CD4-positive, alpha-beta T cell treated with Interleukin-2 at 100 ng/mL for 4 hours (primary cell): ENCODE data around the gene COG6.
A peak's percentile ranks its signal among the peaks of the same experiment; 100 is the strongest.

Experiments used
- DNase-seq: peaks from one replicate; pipeline ENCODE4 v3.0.0-alpha.2; 2020; ENCODE audit warnings: low spot score

COG6 gene

GRCh38 chr13:39682310-39682709 lies 26.8 kb downstream of the COG6 start:
- DNase-seq, result no peak

DNA sequence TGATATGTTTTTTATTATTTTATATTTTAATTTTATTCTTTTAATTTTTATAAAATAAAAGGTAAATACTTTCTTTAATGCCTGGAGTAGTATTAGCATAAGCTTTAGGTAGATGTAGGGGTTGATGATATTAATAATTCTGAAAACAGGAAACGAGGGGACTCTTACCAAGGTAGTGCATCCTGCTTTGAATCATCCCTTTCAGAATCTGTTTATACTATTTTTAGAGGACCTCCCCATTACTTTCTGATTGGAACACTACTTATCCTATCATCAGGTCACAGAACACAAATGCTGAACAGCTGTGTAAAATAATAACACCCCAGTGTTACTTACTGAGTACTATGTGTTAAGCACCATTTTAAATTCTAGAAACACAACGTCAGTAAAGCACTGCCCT lies 27.3 kb downstream of the COG6 start:
- no peak for DNase-seq

GRCh38 chr13:39684531-39685137 lies 29.2 kb downstream of the COG6 start:
- peak; percentile 31 for DNase-seq

GRCh38 chr13:39685652-39686051 lies 30.2 kb downstream of the COG6 start:
- DNase-seq, result no peak

DNA sequence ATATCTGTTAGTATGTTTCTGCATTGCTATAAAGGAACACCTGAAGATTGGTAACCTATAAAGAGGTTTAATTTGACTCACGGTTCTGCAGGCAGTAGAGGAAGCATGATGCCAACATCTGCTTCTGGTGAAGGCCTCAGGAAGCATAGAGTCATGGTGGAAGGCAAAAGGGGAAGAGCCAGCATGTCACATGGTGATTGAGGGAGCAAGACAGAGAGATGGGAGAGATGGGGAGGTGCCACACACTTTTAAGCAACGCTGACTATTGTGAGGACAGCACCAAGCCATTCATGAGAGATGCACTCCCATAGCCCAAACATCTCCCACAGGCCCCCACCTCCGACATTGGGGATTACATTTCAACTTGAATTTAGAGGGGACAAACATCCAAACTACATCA lies 32.8 kb downstream of the COG6 start:
- no peak for DNase-seq

- DNase-seq, result no peak
Measured at GRCh38 chr13:39688699-39689405, 33.4 kb downstream of the COG6 start.

DNA sequence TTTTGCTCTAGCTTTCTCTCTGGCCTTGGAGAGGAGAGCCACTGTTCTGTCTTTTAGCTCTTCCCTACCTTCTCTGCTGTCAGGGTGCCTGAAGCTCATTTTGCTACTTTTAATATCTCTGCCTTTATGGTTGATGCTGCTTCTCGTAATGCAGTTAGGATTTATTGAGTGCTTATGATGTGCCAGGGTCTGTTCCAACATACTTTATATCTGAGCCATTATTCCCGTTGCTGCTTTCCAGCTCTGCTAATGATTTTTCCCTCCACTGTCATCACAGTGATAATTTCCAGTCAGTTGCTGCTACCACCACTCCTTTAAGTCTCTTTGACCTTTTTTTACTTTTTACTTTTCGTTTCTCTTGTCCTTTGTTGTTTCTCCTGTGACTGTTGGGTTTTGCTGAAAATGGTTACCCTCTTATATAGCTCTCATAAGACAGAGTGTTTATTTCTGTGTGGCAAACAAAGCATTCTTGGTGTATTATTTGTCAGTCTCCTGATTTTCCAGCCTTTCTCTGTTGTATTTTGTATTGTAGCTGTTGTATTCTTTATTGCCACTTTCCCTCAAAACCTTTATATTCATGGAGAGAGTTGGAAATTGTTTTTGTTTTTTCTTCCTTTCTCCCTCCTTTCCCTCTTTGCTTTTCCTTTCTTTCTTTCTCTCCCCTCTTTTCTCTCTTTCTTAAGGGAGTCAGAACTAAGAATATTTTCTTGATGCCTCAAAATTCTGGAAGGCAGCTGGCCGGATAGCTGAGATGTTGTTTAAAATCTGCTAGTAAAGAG lies 37.4 kb downstream of the COG6 start:
- DNase-seq, result no peak

DNA sequence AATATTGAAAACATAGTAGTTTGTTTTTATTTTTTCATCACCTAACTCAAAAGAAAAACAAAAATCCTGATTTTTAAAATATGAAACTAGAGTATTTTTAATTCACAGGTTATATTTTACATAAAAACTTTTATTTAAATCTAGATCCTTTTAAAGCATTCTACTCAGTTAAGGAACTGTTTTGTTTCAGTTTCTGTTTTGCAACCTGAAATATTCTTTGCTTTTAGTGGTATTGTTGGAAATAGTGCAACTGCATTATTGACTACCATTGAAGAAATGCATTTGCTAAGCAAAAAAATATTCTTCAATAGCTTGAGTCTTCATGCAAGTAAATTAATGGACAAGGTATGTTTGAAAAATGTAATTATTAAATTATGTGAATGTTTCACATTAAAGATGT lies 43.8 kb downstream of the COG6 start:
- no peak for DNase-seq

DNA sequence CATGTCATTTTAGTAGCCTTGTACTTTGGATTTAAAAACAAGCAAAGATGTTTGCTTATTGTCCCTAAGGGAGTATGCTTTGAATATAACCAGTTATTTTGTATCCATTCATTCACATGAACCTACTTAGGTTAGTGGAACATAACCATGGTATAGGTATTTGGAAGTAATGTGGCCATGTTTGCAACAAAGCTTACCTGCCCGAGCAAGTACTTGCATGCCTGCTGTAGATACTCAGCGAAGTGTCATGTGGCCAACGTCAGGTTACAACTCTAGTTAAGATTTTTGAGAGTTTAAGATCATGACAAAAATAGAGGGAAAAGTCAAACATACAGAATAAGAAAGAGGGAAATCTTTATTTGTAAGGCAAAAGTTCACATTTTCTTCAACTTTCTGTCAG lies 57.2 kb downstream of the COG6 start:
- no peak for DNase-seq

GRCh38 chr13:39729156-39729555 lies 73.7 kb downstream of the COG6 start:
- no peak for DNase-seq

DNA sequence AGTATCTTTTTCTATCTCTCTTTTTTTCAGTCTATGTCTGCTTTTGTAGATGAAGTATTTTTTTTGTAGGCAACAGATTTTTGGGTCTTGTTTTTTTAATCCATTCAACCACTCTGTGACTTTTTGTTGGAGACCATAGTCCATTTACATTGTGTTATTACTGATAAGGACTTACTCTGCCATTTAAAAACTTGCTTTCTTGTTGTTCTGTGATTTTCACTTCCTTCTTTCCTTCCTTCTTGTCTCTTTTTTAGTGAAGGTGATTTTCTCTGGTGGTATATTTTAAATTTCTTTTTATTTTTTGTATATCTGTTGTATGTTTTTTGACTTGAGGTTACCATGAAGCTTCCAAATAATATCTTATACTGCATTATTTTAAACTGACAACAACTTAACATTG lies 79.5 kb downstream of the COG6 start:
- DNase-seq, result no peak

GRCh38 chr13:39737047-39737446 lies 81.6 kb downstream of the COG6 start:
- no peak for DNase-seq

- DNase-seq, result no peak
Measured at GRCh38 chr13:39740761-39741160, 85.3 kb downstream of the COG6 start.

- no peak for DNase-seq
Measured at GRCh38 chr13:39748961-39749360, 93.5 kb downstream of the COG6 start.

GRCh38 chr13:39749528-39749927 lies 94.1 kb downstream of the COG6 start:
- DNase-seq, result no peak

DNA sequence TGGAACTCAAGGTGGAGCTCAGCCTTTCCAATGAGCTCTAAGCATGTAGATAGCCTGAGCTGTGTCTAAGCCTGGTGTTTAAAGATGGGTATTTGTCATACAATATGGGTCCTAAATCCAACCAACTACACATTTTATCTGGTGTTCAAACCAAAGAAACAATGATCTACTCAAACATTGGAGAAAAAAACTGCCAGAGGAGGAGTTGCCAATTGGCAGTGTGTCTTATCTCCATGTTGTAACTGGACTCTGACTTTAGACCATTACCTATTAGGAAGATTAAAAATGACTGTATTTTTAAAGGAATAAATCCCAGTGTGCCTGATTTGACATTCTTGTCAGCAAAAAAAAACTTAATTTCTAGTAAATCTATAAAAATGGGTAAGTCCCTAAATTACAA lies 96.3 kb downstream of the COG6 start:
- DNase-seq, result no peak

- no peak for DNase-seq
Measured at GRCh38 chr13:39760521-39760920, 105.1 kb downstream of the COG6 start.

DNA sequence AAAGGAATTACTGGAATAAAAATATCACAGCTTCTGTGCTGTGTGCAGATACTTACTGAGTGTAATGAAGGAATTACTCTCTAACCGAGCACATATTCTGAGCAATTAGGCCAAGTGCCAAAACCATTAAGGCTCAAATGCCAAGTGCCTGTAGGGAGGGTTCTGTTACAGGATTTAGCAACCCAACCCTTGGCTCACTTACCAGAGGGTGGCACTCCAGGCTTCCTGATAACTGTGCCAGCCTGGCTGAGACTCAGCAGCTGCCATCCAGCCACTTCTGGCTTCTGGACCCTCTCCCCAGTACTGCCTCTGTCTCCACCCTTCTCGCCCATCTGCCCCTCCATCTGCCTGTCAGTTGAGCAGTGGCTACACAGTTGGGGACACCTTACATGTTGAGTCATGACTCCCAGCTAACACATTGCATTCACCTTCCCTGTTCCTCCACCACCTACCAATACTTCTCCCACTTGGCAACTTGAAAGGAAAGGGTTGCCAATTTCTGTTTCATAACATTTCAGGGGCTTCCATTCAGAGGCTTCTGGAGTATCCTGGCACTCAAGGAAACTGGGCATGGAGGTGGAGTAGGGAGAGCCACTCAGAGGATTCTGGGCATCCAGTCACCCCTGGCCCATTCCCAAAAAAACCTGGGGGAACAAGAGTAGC lies 110.5 kb downstream of the COG6 start:
- DNase-seq, result peak; percentile 4

- no peak for DNase-seq
Measured at GRCh38 chr13:39766464-39767158, 111.1 kb downstream of the COG6 start.

DNA sequence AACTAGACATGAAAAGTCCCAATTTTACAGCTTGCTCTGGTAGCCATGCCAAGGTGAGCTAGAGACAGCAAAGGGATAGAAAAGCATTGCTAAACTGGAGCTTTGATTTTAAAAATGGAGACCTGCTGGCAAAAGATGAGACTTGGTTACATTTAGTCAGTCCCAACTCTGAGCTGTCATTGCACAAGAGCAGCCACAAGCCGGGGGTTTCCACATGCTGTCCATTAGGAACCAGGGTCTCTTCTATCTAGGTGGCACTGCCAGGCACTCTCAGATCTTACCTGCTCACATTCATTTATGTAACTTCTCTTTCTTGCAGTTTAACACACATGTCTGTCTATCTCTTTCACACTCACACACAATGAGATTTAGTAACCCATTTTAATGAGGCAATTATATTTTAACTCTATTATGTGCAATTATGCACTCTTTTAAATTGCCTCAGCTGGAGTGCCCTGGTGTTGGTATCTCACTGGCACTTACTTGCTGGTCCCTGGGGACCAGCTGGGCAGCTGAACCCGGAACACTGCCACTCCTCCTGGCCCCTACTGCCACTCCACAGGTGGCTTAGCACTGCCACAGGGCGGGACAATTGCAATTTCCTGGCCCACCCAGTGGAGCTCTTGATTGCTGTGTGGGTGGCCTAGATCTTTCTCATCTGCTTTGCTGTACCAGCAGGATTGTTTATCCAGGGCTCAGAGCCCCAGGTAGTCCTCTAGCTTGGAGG lies 112.5 kb downstream of the COG6 start:
- no peak for DNase-seq

DNA sequence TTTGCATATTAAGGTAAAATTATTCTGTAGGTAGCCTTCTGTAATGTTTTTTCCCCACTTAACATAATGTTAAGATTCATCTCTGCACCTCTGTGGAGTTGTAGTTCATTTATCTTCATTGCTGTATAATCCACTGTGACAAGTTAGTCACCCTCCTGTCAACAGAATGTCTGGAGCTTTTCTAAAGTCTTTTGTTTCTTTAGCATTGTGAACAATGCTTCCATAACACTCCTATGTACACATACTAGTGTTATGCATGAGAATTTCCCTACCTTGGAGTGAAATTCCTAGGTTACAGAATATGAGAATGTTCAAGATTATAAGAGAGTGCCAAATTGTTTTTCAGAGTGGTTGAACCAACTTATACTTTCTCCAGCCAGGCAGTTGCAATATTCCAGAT lies 113.5 kb downstream of the COG6 start:
- DNase-seq, result no peak
